GM10847 (cell line): ENCODE results near the gene CAMTA1.

Source experiments
- POLR2A ChIP-seq: IDR thresholded peaks from 2 replicates; pipeline ENCODE4 v1.6.1; 2011; ENCODE audit not compliant: insufficient read length; ENCODE audit errors: extremely low read depth

Gene CAMTA1

GRCh38 chr1:7251454-7251800, 466.2 kb downstream of the CAMTA1 start:
- TF ChIP-seq POLR2A, result no peak

GRCh38 chr1:7252411-7253117, 467.3 kb downstream of the CAMTA1 start:
- no peak for TF ChIP-seq POLR2A

GRCh38 chr1:7253118-7253480, 467.8 kb downstream of the CAMTA1 start:
- no peak for TF ChIP-seq POLR2A

- no peak for TF ChIP-seq POLR2A
Observed at GRCh38 chr1:7253988-7254587, 468.8 kb downstream of the CAMTA1 start.

- no peak for TF ChIP-seq POLR2A
Observed at GRCh38 chr1:7255303-7256058, 470.2 kb downstream of the CAMTA1 start.

GRCh38 chr1:7256526-7256925, 471.3 kb downstream of the CAMTA1 start:
- TF ChIP-seq POLR2A, result no peak

- no peak for TF ChIP-seq POLR2A
Observed at GRCh38 chr1:7257225-7257624, 472.0 kb downstream of the CAMTA1 start.

- TF ChIP-seq POLR2A, result no peak
Observed at GRCh38 chr1:7258589-7259135, 473.4 kb downstream of the CAMTA1 start.

- TF ChIP-seq POLR2A, result no peak
Observed at GRCh38 chr1:7259955-7260354, 474.7 kb downstream of the CAMTA1 start.

- TF ChIP-seq POLR2A, result no peak
Observed at GRCh38 chr1:7261490-7261889, 476.2 kb downstream of the CAMTA1 start.

GRCh38 chr1:7262611-7263010, 477.4 kb downstream of the CAMTA1 start:
- TF ChIP-seq POLR2A, result no peak

GRCh38 chr1:7263021-7263960, 478.0 kb downstream of the CAMTA1 start:
- no peak for TF ChIP-seq POLR2A

- no peak for TF ChIP-seq POLR2A
Observed at GRCh38 chr1:7264101-7264500, 478.8 kb downstream of the CAMTA1 start.

- no peak for TF ChIP-seq POLR2A
Observed at GRCh38 chr1:7265771-7266371, 480.6 kb downstream of the CAMTA1 start.

- TF ChIP-seq POLR2A, result no peak
Observed at GRCh38 chr1:7266561-7266960, 481.3 kb downstream of the CAMTA1 start.

- TF ChIP-seq POLR2A, result no peak
Observed at GRCh38 chr1:7267493-7267892, 482.2 kb downstream of the CAMTA1 start.
